NCI-H2081 (cell line): Measurements from ENCODE around the gene RAB23.
A peak's percentile ranks its signal among the peaks of the same experiment; 100 is the strongest.

Source experiments
- DNase-seq, 2 experiments: peaks; one replicate each; lab custom pipeline; 2025; lab: John Stamatoyannopoulos, UW

RAB23 gene

GRCh38 chr6:57180596-57180995, 41.5 kb downstream of the RAB23 start:
- no peak for DNase-seq

GRCh38 chr6:57177545-57178265, 44.4 kb downstream of the RAB23 start:
- no peak for DNase-seq

GRCh38 chr6:57174511-57174907, 47.6 kb downstream of the RAB23 start:
- DNase-seq = no peak

- no peak for DNase-seq
These were observed 48.1 kb downstream of the RAB23 start for GRCh38 chr6:57173886-57174510.

- peak in 1 of 2 experiments; percentile 31 for DNase-seq
These were observed 48.8 kb downstream of the RAB23 start for GRCh38 chr6:57173056-57173885.

GRCh38 chr6:57172136-57173055, 49.7 kb downstream of the RAB23 start, which contains the start of gene BAG2:
TSS of gene BAG2 (plus strand) at chr6:57172326. CDS start at chr6:57172698, 372 bp downstream.
- peak; percentile 71 to 81 for DNase-seq

- DNase-seq = no peak
These were observed 57.0 kb downstream of the RAB23 start for GRCh38 chr6:57165080-57165479.

- DNase-seq = no peak
These were observed 58.2 kb downstream of the RAB23 start for GRCh38 chr6:57163956-57164355.

- peak in 1 of 2 experiments; percentile 22 for DNase-seq
These were observed 59.6 kb downstream of the RAB23 start for GRCh38 chr6:57162516-57162915.

- no peak for DNase-seq
These were observed 60.1 kb downstream of the RAB23 start for GRCh38 chr6:57162028-57162427.

- DNase-seq = no peak
These were observed 63.0 kb downstream of the RAB23 start for GRCh38 chr6:57159127-57159526.

- DNase-seq = no peak
These were observed 63.4 kb downstream of the RAB23 start for GRCh38 chr6:57158658-57159057.

GRCh38 chr6:57147955-57148858, 73.9 kb downstream of the RAB23 start:
- no peak for DNase-seq

GRCh38 chr6:57147401-57147800, 74.7 kb downstream of the RAB23 start:
- DNase-seq = no peak

GRCh38 chr6:57143690-57144089, 78.4 kb downstream of the RAB23 start:
- no peak for DNase-seq

- DNase-seq = no peak
These were observed 80.0 kb downstream of the RAB23 start for GRCh38 chr6:57142178-57142525.

- no peak for DNase-seq
These were observed 80.5 kb downstream of the RAB23 start for GRCh38 chr6:57141451-57142177.

- DNase-seq = no peak
These were observed 84.1 kb downstream of the RAB23 start for GRCh38 chr6:57138026-57138425.

- no peak for DNase-seq
These were observed 84.8 kb downstream of the RAB23 start for GRCh38 chr6:57137350-57137749.
